A673 (cell line): ENCODE measurements around the gene CAMK1D.

Source experiments
- CTCF ChIP-seq: fragments of 300-800, 200-600 bp; sonication (generic); conservative IDR thresholded peaks from 2 replicates; pipeline ENCODE4 v1.5.1; 2017; ENCODE audit warnings: low read depth, mild to moderate bottlenecking, antibody characterized with exemption, low read length, moderate library complexity, mixed read lengths
- EZH2 ChIP-seq: fragments of 200-600 bp; sonication (generic); IDR thresholded peaks from 2 replicates; pipeline ENCODE4 v1.6.1; 2017; ENCODE audit warnings: borderline replicate concordance, low read depth, mild to moderate bottlenecking, mixed read lengths, antibody characterized with exemption, low read length; ENCODE audit not compliant: poor library complexity, severe bottlenecking

- TF ChIP-seq CTCF = no peak
- TF ChIP-seq EZH2 = no peak
Observed at GRCh38 chr10:12869427-12869826, 520.1 kb downstream of the CAMK1D start.
